CD14-positive monocyte (primary cell): ENCODE measurements around the gene RCC1. TPM values are rescaled to one million over a fixed set of nuclear protein-coding genes. Genes with fewer than 3 reads are reported as not detected.

Experiments used
- DNase-seq, 3 donors: peaks; one replicate each; pipeline ENCODE4 v3.0.0-alpha.2; 2011 to 2022
- H2AFZ ChIP-seq: 2 replicates; pipeline ENCODE4 v1.6.0; 2012; ENCODE audit warnings: mild to moderate bottlenecking, low read depth, low read length, inconsistent platforms; ENCODE audit not compliant: insufficient read depth, poor library complexity, severe bottlenecking
- H3K27ac ChIP-seq, 2 donors: 1 replicate in 1 of 2; 2 replicates in 1 of 2; pipeline ENCODE4 v1.5.1; 2012 to 2013; ENCODE audit warnings: low read length in 2 of 2, control low read depth in 1 of 2, inconsistent platforms in 1 of 2, low read depth in 1 of 2, mild to moderate bottlenecking in 1 of 2
- H3K27me3 ChIP-seq, 2 donors: one replicate each; pipeline versions ENCODE4 v1.6.0 to v1.6.1; 2011 to 2013; ENCODE audit warnings: low read length in 2 of 2; ENCODE audit not compliant: control insufficient read depth in 2 of 2, insufficient read depth in 2 of 2
- H3K36me3 ChIP-seq, 2 donors: replicated peaks in 1 of 2; 1 replicate in 1 of 2; 2 replicates in 1 of 2; pipeline versions ENCODE4 v1.5.1 to v1.6.1; 2012 to 2013; ENCODE audit warnings: low read length in 2 of 2, control low read depth in 1 of 2, inconsistent platforms in 1 of 2, mild to moderate bottlenecking in 1 of 2; ENCODE audit not compliant: insufficient read depth in 2 of 2, control insufficient read depth in 1 of 2
- H3K4me1 ChIP-seq, 2 donors: 1 replicate in 1 of 2; 2 replicates in 1 of 2; pipeline versions ENCODE4 v1.5.1 to v1.6.1; 2012 to 2013; ENCODE audit warnings: low read length in 2 of 2, control low read depth in 1 of 2, inconsistent platforms in 1 of 2, mild to moderate bottlenecking in 1 of 2, moderate library complexity in 1 of 2; ENCODE audit not compliant: insufficient read depth in 2 of 2, control insufficient read depth in 1 of 2
- H3K4me2 ChIP-seq: replicated peaks from 2 replicates; pipeline ENCODE3; 2012; ENCODE audit warnings: low read length, moderate library complexity, mild to moderate bottlenecking; ENCODE audit not compliant: poor library complexity, severe bottlenecking; ENCODE audit errors: extremely low read depth
- H3K4me3 ChIP-seq, 3 experiments: fragments of 200-600 bp in 1 of 3; sonication (generic) in 1 of 3; replicated peaks in 1 of 3; 1 replicate in 2 of 3; 2 replicates in 1 of 3; pipeline ENCODE4 v1.5.1; 2011 to 2013; ENCODE audit warnings: low read length in 3 of 3, mild to moderate bottlenecking in 3 of 3, control low read depth in 2 of 3, low read depth in 2 of 3, inconsistent platforms in 1 of 3, moderate library complexity in 1 of 3
- H3K79me2 ChIP-seq: 2 replicates; pipeline ENCODE4 v1.6.0; 2012; ENCODE audit warnings: mild to moderate bottlenecking, control low read depth, inconsistent platforms, low read length, moderate library complexity; ENCODE audit not compliant: insufficient read depth
- H3K9ac ChIP-seq: 2 replicates; pipeline ENCODE4 v1.6.0; 2017; ENCODE audit warnings: low read length, mild to moderate bottlenecking; ENCODE audit not compliant: insufficient read depth, poor library complexity, severe bottlenecking
- H3K9me3 ChIP-seq, 2 donors: replicated peaks in 1 of 2; 1 replicate in 1 of 2; 2 replicates in 1 of 2; pipeline versions ENCODE4 v1.5.1 to v1.6.1; 2012 to 2013; ENCODE audit warnings: low read length in 2 of 2, control low read depth in 1 of 2; ENCODE audit not compliant: control insufficient read depth in 1 of 2, insufficient read depth in 1 of 2
- H4K20me1 ChIP-seq: 2 replicates; pipeline ENCODE4 v1.6.0; 2012; ENCODE audit warnings: mild to moderate bottlenecking, low read length, control low read depth, moderate library complexity; ENCODE audit not compliant: insufficient read depth
- H3K27ac Mint-ChIP-seq, 7 donors: one replicate each; pipeline ENCODE4 v1.8.0; 2020; ENCODE audit warnings: mild to moderate bottlenecking in 7 of 7, mixed read lengths in 7 of 7, moderate library complexity in 6 of 7, inconsistent platforms in 2 of 7
- H3K27me3 Mint-ChIP-seq, 3 donors: one replicate each; pipeline ENCODE4 v1.8.0; 2021 to 2022; ENCODE audit warnings: low read depth in 3 of 3, mild to moderate bottlenecking in 3 of 3, mixed read lengths in 3 of 3, moderate library complexity in 3 of 3, inconsistent platforms in 1 of 3
- H3K36me3 Mint-ChIP-seq, 2 donors: one replicate each; pipeline ENCODE4 v1.8.0; 2020; ENCODE audit warnings: mixed read lengths in 2 of 2, inconsistent platforms in 1 of 2, mild to moderate bottlenecking in 1 of 2
- H3K4me1 Mint-ChIP-seq: one replicate; pipeline ENCODE4 v1.8.0; 2020; ENCODE audit warnings: mild to moderate bottlenecking, mixed read lengths
- H3K4me3 Mint-ChIP-seq, 2 donors: one replicate each; pipeline ENCODE4 v1.8.0; 2020; ENCODE audit warnings: mild to moderate bottlenecking in 2 of 2, mixed read lengths in 2 of 2, moderate library complexity in 1 of 2
- H3K9me3 Mint-ChIP-seq, 7 donors: one replicate each; pipeline ENCODE4 v1.8.0; 2020 to 2022; ENCODE audit warnings: mixed read lengths in 7 of 7, mild to moderate bottlenecking in 6 of 7, moderate library complexity in 6 of 7, inconsistent platforms in 2 of 7
- WGBS: methylation state at CpG from one replicate; pipeline ENCODE4 v1.1.5; 2013; ENCODE audit warnings: missing lambda C conversion rate; ENCODE audit not compliant: insufficient coverage; 5-methylcytosine and 5-hydroxymethylcytosine counted together
- intact Hi-C, 2 donors: fragments of 100-400 bp; cut with micrococcal nuclease; formaldehyde crosslinking; loops; one replicate each; pipeline versions ENCODE4 v1.15.0 to v1.15.1; 2023
- polyA plus RNA-seq, 3 donors: library from polyadenylated mRNA; depleted of rRNA in 1 of 3; unstranded in 2 of 3; stranded (reverse) in 1 of 3; fragments of 300-500 nt in 2 of 3; fragments of >200 nt in 1 of 3; fragmentation: Illumina TruSeq in 2 of 3; gene quantifications; 1 replicate in 2 of 3; 2 replicates in 1 of 3; pipeline ENCODE4 v1.2.3, GENCODE V29; 2012 to 2021
- TF ChIP-seq, protein P1 (sequence below): fragments of 200-600 bp; IDR thresholded peaks from one replicate; pipeline ENCODE4 v1.8.0; 2022; ENCODE audit warnings: antibody characterized with exemption, mild to moderate bottlenecking

Gene RCC1
- polyA plus RNA-seq, 3 donors = 8.7 to 10.6 (median 10.1) TPM

GRCh38 chr1:28518000-28518744 lies 12.3 kb downstream of the RCC1 start:
- under 1% methylated on average over 92 of the region's 92 CpGs for WGBS
- Mint-ChIP-seq H3K27ac (peak overlapping the region; percentile 78 to 94 (median 86)), H3K27me3 (peaks cover 0 to 2% (median 2%) of the 10 kb centered on the region in 3 donors), H3K36me3 (peaks cover 13 to 30% of the 10 kb centered on the region in 2 donors), H3K4me3 (peak overlapping the region; percentile 88 to 89), H3K9me3 (no peaks in the 10 kb centered on the region), H3K4me1 (peaks cover 23% of the 10 kb centered on the region)
- Histone ChIP-seq H3K4me1 (peaks cover 15 to 17% of the 10 kb centered on the region in 2 donors), H3K36me3 (peaks cover 10 to 19% of the 10 kb centered on the region in 2 donors), H3K4me2 (peak overlapping the region; percentile 86), H3K9ac (peak overlapping the region; percentile 64), H3K27me3 (no peaks in the 10 kb centered on the region), H3K27ac (peak overlapping the region; percentile 16 to 59), H2AFZ (peak overlapping the region; percentile 86), H3K4me3 (peak overlapping the region; percentile 57 to 88 (median 60)), H3K79me2 (peaks cover 50% of the 10 kb centered on the region), H4K20me1 (peaks cover 36% of the 10 kb centered on the region), H3K9me3 (no peaks in the 10 kb centered on the region)
- intact Hi-C loops = loop anchor here (1.0 to 10.0 kb wide), 6 partner anchors 34 to 359 kb away; partner anchors contain the start of genes TRNAU1AP (in 2 of the 2) and YTHDF2 (in 1 of the 2)
- TF ChIP-seq, protein P1, sequence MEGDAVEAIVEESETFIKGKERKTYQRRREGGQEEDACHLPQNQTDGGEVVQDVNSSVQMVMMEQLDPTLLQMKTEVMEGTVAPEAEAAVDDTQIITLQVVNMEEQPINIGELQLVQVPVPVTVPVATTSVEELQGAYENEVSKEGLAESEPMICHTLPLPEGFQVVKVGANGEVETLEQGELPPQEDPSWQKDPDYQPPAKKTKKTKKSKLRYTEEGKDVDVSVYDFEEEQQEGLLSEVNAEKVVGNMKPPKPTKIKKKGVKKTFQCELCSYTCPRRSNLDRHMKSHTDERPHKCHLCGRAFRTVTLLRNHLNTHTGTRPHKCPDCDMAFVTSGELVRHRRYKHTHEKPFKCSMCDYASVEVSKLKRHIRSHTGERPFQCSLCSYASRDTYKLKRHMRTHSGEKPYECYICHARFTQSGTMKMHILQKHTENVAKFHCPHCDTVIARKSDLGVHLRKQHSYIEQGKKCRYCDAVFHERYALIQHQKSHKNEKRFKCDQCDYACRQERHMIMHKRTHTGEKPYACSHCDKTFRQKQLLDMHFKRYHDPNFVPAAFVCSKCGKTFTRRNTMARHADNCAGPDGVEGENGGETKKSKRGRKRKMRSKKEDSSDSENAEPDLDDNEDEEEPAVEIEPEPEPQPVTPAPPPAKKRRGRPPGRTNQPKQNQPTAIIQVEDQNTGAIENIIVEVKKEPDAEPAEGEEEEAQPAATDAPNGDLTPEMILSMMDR = peak; percentile 100
- peak; percentile 80 to 87 (median 81) for DNase-seq

DNA sequence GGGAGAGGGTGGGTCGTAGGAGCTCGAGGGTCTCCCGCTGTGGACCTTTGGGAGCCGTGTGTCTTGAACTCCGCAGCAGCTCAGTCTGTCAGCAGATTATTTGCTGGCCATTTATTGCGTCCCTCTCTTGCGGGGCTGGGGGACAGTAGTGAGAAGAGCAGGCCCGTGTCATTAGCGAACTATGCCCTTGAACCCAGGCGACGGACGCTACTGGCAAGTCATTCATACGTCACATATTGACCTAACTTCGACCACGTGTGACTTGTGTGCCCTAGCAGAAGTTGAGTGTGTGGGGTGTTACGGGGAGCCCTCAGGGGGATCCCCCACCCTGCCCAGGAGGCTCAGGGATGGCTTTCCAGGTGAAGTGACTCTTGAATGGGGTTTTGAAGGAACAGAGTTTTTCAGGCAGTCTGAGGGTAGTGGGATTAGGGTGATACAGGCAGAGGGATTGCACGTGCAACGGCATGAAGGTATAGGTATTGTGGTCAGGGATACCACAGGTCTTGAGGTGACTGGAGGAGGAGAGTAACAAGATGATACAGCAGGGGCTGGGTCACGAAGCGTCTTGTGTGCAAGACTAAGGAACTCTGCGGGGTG lies 13.0 kb downstream of the RCC1 start:
- Mint-ChIP-seq H3K4me3 (peak overlapping the region; percentile 88 to 89), H3K36me3 (peaks cover 12 to 30% of the 10 kb centered on the region in 2 donors), H3K27me3 (peaks cover 0 to 2% (median 2%) of the 10 kb centered on the region in 3 donors), H3K4me1 (peaks cover 23% of the 10 kb centered on the region), H3K9me3 (no peaks in the 10 kb centered on the region), H3K27ac (peak overlapping the region; percentile 78 to 94 (median 86))
- Histone ChIP-seq H3K4me3 (peak overlapping the region; percentile 57 to 88 (median 60)), H3K27me3 (no peaks in the 10 kb centered on the region), H3K9me3 (no peaks in the 10 kb centered on the region), H4K20me1 (peaks cover 29% of the 10 kb centered on the region), H3K4me2 (peak overlapping the region; percentile 86), H3K36me3 (peaks cover 5 to 17% of the 10 kb centered on the region in 2 donors), H3K79me2 (peaks cover 50% of the 10 kb centered on the region), H3K9ac (peak overlapping the region; percentile 64), H3K27ac (peak overlapping the region; percentile 16 to 59), H2AFZ (peak overlapping the region; percentile 86), H3K4me1 (peaks cover 15 to 17% of the 10 kb centered on the region in 2 donors)
- TF ChIP-seq, protein P1 = no peak
- DNase-seq = peak; percentile 20 to 68 (median 23)
- intact Hi-C loops = loop anchor here (1.0 to 10.0 kb wide), 6 partner anchors 33 to 358 kb away; partner anchors contain the start of genes TRNAU1AP (in 2 of the 2) and YTHDF2 (in 1 of the 2)
- WGBS = 14% methylated on average over 10 of the region's 21 CpGs
